GM03348 (cell line): ENCODE data around the gene DDHD1.

Source experiments
- DNase-seq: peaks from one replicate; pipeline ENCODE4 v3.0.0; 2012; ENCODE audit warnings: low spot score

DDHD1 gene

DNA sequence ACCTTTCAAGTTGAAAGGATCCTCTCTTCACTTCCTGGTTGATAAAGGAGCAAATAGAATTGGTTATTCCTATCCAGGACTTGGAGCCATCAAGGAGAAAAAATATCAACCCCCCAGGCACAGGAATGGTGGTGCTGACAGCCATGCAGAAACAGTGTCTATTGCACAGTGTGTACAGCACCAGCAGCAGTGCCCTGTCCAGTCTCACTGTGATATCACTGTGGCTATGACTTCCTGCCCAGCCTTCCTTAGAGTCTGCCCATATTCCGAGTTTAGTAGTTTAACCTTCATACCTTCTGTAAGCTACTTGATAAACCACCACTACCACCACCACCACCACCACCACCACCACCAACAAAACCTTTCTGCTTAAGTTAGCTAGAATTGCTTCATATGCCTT lies 157.1 kb downstream of the DDHD1 start:
- DNase-seq: no peak

DNA sequence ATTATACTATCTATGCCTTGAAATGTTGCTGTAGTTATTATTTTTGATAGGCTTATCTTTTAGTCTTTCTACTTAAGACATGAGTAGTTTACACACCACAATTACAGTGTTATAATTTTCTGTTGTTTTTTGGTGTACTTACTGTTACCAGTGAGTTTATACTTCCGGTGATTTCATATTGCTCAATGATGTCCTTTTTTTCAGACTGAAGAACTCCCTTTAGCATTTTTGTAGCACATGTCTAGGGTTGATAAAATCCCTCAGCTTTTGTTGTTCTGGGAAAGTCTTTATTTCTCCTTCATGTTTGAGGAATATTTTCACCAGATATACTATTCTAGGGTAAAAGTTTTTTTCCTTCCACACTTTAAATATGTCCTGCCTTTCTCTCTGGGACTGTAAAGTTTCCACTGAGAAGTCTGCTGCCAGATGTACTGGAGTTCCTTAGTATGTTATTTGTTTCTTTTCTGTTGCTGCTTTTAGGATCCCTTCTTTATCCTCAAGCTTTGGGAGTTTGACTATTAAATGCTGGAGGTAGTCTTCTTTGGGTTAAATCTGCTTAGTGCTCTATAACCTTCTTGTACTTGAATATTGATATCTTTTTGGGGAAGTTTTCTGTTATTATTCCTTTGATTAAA lies 160.8 kb downstream of the DDHD1 start:
- no peak for DNase-seq

GRCh38 chr14:52988139-52988538 lies 165.0 kb downstream of the DDHD1 start:
- no peak for DNase-seq

- no peak for DNase-seq
Measured at GRCh38 chr14:52987514-52987913, 165.6 kb downstream of the DDHD1 start.

DNA sequence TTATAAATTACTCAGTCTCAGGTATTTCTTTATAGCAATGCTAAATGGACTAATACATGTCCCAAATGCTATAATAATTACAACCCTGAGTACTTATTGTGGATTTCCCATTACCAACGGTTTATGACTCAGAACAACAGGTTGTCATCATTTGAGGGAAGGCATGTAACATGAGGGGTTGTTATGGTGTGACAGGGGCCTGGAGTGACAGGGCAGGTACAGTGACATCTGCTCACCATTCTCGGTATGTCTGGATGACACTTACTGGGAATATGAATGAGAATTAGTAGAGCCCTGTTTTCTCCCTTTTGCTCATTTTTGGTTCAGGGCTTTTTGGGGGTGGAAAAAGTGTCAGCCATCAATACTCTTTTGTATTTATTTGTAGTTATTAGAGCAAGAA lies 166.1 kb downstream of the DDHD1 start:
- DNase-seq: no peak
